ENCODE measurements around the gene AIG1. TPM values are rescaled to one million over a fixed set of nuclear protein-coding genes. Genes with fewer than 3 reads are reported as not detected.

The AIG1 gene
- total RNA-seq, 6 experiments from 2014 or later: 50.7 to 70.5 (median 52.5) TPM

DNA sequence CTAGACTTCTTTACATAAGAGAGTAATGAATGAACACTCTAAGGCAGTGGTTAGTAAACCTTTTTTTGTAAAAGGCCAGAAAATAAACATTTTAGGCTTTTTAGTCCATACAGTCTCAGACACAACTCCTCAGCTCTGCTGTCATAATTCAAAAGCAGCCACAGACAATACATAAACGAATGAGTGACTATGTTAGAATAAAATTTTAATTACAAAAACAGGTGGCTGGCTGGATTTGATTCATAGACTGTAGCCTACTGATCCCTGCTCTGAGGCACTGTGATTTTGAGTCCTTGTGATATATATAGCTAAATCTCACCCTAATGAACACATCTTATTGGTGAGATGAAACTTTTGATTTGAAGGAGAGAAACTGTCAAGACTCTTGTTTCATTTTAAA lies 155.1 kb downstream of the AIG1 start:
- H3K36me3 Mint-ChIP-seq (ENCODE audit: low read depth): peaks cover 6% of the 10 kb centered on the region; the same call in 1 of the 2 replicates
- TF ChIP-seq, protein P1, sequence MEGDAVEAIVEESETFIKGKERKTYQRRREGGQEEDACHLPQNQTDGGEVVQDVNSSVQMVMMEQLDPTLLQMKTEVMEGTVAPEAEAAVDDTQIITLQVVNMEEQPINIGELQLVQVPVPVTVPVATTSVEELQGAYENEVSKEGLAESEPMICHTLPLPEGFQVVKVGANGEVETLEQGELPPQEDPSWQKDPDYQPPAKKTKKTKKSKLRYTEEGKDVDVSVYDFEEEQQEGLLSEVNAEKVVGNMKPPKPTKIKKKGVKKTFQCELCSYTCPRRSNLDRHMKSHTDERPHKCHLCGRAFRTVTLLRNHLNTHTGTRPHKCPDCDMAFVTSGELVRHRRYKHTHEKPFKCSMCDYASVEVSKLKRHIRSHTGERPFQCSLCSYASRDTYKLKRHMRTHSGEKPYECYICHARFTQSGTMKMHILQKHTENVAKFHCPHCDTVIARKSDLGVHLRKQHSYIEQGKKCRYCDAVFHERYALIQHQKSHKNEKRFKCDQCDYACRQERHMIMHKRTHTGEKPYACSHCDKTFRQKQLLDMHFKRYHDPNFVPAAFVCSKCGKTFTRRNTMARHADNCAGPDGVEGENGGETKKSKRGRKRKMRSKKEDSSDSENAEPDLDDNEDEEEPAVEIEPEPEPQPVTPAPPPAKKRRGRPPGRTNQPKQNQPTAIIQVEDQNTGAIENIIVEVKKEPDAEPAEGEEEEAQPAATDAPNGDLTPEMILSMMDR (IDR thresholded peaks at IDR 0.05): no peak
- DNase-seq: no peak
- no peak overlapping the region for H3K27ac Mint-ChIP-seq
- no peaks in the 10 kb centered on the region for H3K9me3 Mint-ChIP-seq
- H3K27me3 Mint-ChIP-seq (ENCODE audit: insufficient read depth): no peaks in the 10 kb centered on the region; the same call in 1 of the 2 replicates
- peaks cover 6% of the 10 kb centered on the region; the same call in 1 of the 2 replicates for H3K4me1 Mint-ChIP-seq (ENCODE audit: low read depth)
- H3K4me3 Mint-ChIP-seq: no peak overlapping the region

DNA sequence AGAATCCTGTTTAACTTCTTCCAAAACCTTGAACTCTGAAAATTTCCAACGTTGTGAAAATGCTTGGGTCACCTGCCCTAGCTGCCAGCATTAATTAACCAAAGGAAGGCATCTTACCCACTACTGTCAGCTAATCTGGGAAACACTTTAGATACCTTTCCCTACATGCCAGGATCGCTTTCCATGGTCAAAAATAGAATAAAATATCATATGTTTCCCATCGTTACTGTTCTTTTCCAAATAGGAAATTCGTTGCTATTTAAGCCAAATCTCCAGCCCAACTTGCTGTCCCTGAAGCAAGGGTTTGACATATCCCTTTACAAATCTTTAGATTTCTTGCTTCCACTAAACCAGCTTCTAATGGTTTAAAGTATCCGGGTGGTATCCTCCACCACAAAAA lies 157.5 kb downstream of the AIG1 start:
- Mint-ChIP-seq H3K27me3 (ENCODE audit: insufficient read depth) (no peaks in the 10 kb centered on the region; the same call in 1 of the 2 replicates), H3K9me3 (no peaks in the 10 kb centered on the region)

DNA sequence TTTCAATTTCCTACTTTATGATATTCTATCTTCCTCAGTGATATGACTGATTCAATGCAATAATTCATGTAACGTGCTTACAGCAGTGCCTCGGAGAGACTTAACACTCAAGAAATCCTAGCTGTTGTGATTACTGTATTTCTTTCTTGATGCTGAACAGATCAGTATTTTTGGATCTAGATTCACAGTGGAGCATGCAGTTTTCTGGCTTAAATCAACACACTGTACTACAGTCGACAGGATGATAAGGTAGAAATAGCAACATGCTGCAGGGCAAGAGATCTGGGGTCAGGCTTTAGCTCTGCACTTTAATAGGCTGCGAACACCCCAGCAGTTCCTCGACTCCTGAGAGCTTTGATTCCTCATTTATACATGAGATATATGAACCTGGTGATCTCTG lies 161.0 kb downstream of the AIG1 start:
- no peak overlapping the region for H3K27ac Mint-ChIP-seq

More for the DNA sequence above, 157.5 kb downstream of the AIG1 start:
- H3K4me3 Mint-ChIP-seq: no peak overlapping the region
- peaks cover 6% of the 10 kb centered on the region; the same call in 1 of the 2 replicates for H3K36me3 Mint-ChIP-seq (ENCODE audit: low read depth)
- H3K4me1 Mint-ChIP-seq (ENCODE audit: low read depth): peaks cover 6% of the 10 kb centered on the region; the same call in 1 of the 2 replicates
- no peak for DNase-seq
- TF ChIP-seq, protein P1 (IDR thresholded peaks at IDR 0.05): no peak
- no peak overlapping the region for H3K27ac Mint-ChIP-seq

DNA sequence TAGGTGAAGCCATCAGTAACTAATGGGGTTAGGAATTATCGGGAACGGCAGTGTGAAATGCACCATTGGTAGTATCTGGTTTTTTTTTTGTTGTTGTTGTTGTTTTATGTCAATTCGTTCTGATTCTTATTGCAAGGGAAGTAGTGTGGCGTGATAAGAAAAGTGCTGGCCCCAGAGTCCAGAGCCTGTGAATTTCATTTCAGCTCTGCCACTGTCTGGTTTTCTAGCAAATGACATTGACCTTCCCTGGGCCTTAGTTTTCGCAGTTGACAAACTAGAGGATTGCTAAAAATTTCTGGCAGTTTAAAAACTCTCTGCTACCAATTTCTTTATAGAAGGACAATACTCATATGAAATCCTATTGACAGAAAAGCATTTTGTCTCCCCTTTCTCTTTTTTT lies 161.6 kb downstream of the AIG1 start:
- H3K4me1 Mint-ChIP-seq (ENCODE audit: low read depth): peaks cover 13% of the 10 kb centered on the region
- H3K36me3 Mint-ChIP-seq (ENCODE audit: low read depth): peaks cover 13% of the 10 kb centered on the region; the same call in 1 of the 2 replicates
- no peak for DNase-seq
- no peak overlapping the region for H3K27ac Mint-ChIP-seq
- TF ChIP-seq, protein P1 (IDR thresholded peaks at IDR 0.05): no peak
- no peaks in the 10 kb centered on the region; the same call in 1 of the 2 replicates for H3K27me3 Mint-ChIP-seq (ENCODE audit: insufficient read depth)
- H3K4me3 Mint-ChIP-seq: no peak overlapping the region
- H3K9me3 Mint-ChIP-seq: no peaks in the 10 kb centered on the region

More for the DNA sequence above, 161.0 kb downstream of the AIG1 start:
- Mint-ChIP-seq H3K4me1 (ENCODE audit: low read depth) (peaks cover 13% of the 10 kb centered on the region), H3K36me3 (ENCODE audit: low read depth) (peaks cover 13% of the 10 kb centered on the region; the same call in 1 of the 2 replicates), H3K9me3 (no peaks in the 10 kb centered on the region), H3K4me3 (no peak overlapping the region), H3K27me3 (ENCODE audit: insufficient read depth) (no peaks in the 10 kb centered on the region; the same call in 1 of the 2 replicates)
- TF ChIP-seq, protein P1 (IDR thresholded peaks at IDR 0.05): no peak
- no peak for DNase-seq

DNA sequence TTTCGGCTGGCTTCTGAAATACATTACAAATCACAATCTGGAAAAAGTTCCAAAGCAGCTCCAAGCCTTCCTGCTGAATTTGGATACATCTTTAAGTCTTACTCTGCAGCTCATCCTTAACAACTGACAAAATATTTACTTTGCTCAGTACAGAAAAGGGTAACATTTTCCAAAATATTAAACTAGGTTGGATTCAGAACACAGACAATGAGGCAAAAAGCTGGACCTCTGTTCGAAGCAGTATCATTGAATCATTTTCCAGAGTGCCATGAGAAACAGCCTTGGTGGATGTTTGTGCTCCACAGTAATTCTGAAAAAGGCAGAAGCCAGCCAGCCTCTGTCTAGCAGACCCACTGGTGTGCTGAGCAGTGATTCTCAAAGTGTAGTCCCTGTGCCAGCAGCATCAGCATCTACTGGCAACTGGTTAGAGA lies 162.1 kb downstream of the AIG1 start:
- peaks cover 14% of the 10 kb centered on the region; the same call in 1 of the 2 replicates for H3K36me3 Mint-ChIP-seq (ENCODE audit: low read depth)

More for the DNA sequence above, 162.1 kb downstream of the AIG1 start:
- Mint-ChIP-seq H3K9me3 (no peaks in the 10 kb centered on the region), H3K4me1 (ENCODE audit: low read depth) (peaks cover 13% of the 10 kb centered on the region), H3K27ac (no peak overlapping the region), H3K4me3 (no peak overlapping the region), H3K27me3 (ENCODE audit: insufficient read depth) (no peaks in the 10 kb centered on the region; the same call in 1 of the 2 replicates)
- TF ChIP-seq, protein P1 (IDR thresholded peaks at IDR 0.05): no peak
- no peak for DNase-seq

Data from HFFc6 (cell line).